Thymus (tissue), 11 donors: ENCODE results near the gene WSCD2. TPM values are rescaled to one million over a fixed set of nuclear protein-coding genes. Genes with fewer than 3 reads are reported as not detected.

Experiments used
- DNase-seq, 9 donors: peaks; one replicate each; pipeline ENCODE4 v3.0.0-alpha.2; 2013; ENCODE audit warnings: low spot score in 9 of 9, low read depth in 6 of 9, missing footprints in 1 of 9
- H3K27ac ChIP-seq, 2 donors: one replicate each; pipeline ENCODE4 v1.5.1; 2013; ENCODE audit warnings: control low read depth in 1 of 2, low read depth in 1 of 2, low read length in 1 of 2, mild to moderate bottlenecking in 1 of 2, moderate library complexity in 1 of 2
- H3K27me3 ChIP-seq, 2 donors: one replicate each; pipeline ENCODE4 v1.5.1; 2013; ENCODE audit warnings: low read length in 1 of 2; ENCODE audit not compliant: control insufficient read depth in 2 of 2, insufficient read depth in 1 of 2
- H3K36me3 ChIP-seq, 2 donors: one replicate each; pipeline ENCODE4 v1.5.1; 2013; ENCODE audit warnings: low read length in 1 of 2, mild to moderate bottlenecking in 1 of 2, moderate library complexity in 1 of 2; ENCODE audit not compliant: control insufficient read depth in 2 of 2, insufficient read depth in 2 of 2
- H3K4me1 ChIP-seq, 2 donors: one replicate each; pipeline ENCODE4 v1.5.1; 2013; ENCODE audit warnings: low read length in 2 of 2; ENCODE audit not compliant: control insufficient read depth in 2 of 2, insufficient read depth in 2 of 2
- H3K4me3 ChIP-seq, 2 donors: one replicate each; pipeline ENCODE4 v1.5.1; 2013; ENCODE audit warnings: low read length in 2 of 2, control low read depth in 1 of 2, mild to moderate bottlenecking in 1 of 2
- H3K9me3 ChIP-seq, 2 donors: one replicate each; pipeline ENCODE4 v1.5.1; 2013; ENCODE audit warnings: low read length in 1 of 2, mild to moderate bottlenecking in 1 of 2; ENCODE audit not compliant: control insufficient read depth in 2 of 2, insufficient read depth in 1 of 2
- WGBS: extraction: QIAGEN DNeasy Blood & Tissue Kit; methylation state at CpG from one replicate; pipeline ENCODE4 v1.1.7; 2013; 5-methylcytosine and 5-hydroxymethylcytosine counted together
- polyA plus RNA-seq: library from polyadenylated mRNA; stranded (reverse); fragments of 200-250 nt; gene quantifications from one replicate; pipeline ENCODE4 v1.2.3, GENCODE V29; 2013
- total RNA-seq: library from RNA; stranded (reverse); fragments of 120-200 nt; gene quantifications from one replicate; pipeline ENCODE4 v1.2.4, GENCODE V29; 2013
- donor health status: healthy.

The WSCD2 gene
- total and polyA plus RNA-seq, 2 donors: 0.02 to 0.33 TPM

DNA sequence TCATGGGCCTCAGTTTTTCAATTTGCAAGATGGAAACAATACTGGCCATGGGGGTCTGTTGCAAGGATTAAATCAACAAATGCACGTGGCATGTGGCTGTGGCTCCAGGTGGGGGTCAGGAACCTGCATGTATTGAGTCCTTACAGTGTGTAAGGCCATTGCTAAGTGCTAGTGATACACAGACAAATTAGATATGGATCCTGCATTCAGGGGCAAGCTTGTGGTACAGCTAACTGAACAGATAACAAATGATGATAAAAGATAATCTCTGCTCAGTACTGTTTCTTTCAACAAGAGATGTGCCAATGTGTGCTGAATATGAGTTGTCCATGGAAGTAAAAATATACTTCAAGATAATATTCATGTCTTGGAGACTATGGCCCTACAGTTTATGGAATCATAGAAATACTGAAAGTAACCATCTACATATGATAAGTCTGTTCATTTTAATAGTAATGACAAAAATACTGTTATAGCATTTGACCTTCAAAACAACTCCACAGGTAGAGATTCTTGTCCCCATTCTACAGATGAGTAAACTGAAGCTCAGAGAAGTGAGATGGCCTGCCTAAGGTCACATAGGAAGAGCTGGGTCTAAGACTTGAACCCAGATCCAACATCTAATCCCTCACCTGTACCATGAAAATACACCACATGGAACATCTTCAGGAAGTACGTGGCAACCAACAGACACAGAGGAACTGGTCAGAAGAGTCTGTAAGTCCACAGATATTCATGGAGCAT is 7.2 kb upstream of the WSCD2 start:
- WGBS: 92% methylated on average over 2 of the region's 2 CpGs
- no peaks in the 10 kb centered on the region for H3K4me1 ChIP-seq
- no peak overlapping the region for H3K27ac ChIP-seq
- H3K27me3 ChIP-seq: peaks cover under 1 to 5% of the 10 kb centered on the region in 2 donors
- no peaks in the 10 kb centered on the region for H3K9me3 ChIP-seq
- H3K4me3 ChIP-seq: no peak overlapping the region
- no peaks in the 10 kb centered on the region for H3K36me3 ChIP-seq
- DNase-seq: no peak

DNA sequence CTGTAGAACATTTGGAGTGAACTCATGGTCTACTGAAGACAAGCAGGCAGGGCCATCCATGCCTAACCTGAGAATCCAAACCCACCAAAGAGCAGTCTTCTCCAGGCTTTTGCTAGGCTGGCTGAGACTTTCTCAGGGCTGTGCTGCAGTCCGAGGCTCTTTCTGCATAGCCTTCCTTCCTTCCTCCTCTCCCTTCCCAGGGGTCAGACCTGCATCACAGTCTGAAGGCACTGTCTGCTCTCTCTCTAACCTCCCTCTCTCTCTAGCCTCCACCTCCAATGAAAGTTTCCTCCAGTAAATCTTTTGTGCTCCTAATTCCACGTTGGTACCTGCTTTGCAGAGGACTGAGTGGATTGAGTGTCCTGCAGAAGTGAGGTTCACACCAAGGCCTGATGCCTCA is 6.4 kb upstream of the WSCD2 start:
- peaks cover 5 to 8% of the 10 kb centered on the region in 2 donors for H3K27me3 ChIP-seq
- no peak overlapping the region for H3K4me3 ChIP-seq
- WGBS: 85% methylated on average over 2 of the region's 2 CpGs
- DNase-seq: no peak
- H3K36me3 ChIP-seq: no peaks in the 10 kb centered on the region
- no peaks in the 10 kb centered on the region for H3K9me3 ChIP-seq
- no peak overlapping the region for H3K27ac ChIP-seq
- no peaks in the 10 kb centered on the region for H3K4me1 ChIP-seq

DNA sequence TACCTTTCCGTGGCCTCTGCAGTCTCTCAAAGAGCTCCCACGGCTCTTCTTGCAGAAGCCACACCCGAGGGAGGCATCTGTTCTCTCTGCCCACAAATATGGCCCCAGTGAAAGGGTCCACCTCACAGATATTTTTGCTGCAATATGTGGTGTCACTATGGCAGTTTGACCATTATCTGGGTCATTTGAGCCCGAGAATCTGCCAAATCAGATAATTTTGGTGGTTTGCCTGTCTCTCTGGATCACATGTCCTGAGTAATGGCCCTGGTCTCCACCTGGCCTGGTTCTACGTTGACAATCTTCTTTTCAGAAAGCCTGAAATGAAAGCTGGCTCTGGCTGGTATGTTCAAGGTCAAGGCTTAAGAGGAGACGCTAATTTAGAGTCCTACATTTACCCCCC is 5.7 kb upstream of the WSCD2 start:
- Histone ChIP-seq H3K27me3 (peaks cover 6 to 15% of the 10 kb centered on the region in 2 donors), H3K4me3 (no peak overlapping the region), H3K36me3 (no peaks in the 10 kb centered on the region), H3K9me3 (no peaks in the 10 kb centered on the region), H3K27ac (no peak overlapping the region), H3K4me1 (no peaks in the 10 kb centered on the region)
- no peak for DNase-seq
- 83% methylated on average over 6 of the region's 6 CpGs for WGBS

DNA sequence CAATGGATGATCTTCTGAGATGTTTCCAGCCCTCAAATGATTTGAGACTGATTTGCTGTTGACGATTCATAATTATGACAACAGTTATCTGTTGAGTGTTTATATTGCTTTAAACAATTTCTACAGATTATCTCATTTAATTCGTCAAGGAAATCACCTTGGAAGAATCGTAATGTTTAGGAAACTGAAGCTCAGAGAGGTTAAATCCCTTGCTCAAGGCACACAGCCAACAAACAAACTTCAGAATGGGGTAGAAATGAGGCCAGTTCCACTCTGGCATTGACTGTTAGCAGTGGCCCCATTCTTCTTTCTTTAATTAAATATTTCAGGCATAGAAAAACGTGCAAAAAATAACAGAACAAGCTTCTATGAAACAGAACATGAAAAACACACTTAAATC is 4.0 kb upstream of the WSCD2 start:
- H3K27me3 ChIP-seq: peaks cover 23 to 30% of the 10 kb centered on the region in 2 donors

DNA sequence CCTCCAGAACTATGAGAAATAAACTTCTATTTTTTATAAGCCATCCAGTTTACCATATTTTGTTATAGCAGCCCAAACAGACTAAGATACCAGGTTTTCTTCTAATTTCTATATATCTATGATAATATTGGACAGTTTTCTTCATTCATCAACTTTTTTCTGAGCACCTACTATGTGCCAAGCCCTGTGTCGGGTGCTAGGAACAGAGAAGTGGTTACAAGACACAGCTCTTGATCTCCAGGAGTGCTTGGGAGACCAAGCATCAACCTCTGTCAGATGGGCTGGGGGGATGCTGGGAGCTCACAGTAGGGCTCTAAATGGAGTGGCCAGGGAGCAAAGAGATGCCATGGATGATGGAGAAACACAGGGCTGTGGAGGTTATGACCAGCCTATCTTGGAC is 2.9 kb upstream of the WSCD2 start:
- Histone ChIP-seq H3K9me3 (no peaks in the 10 kb centered on the region), H3K4me1 (no peaks in the 10 kb centered on the region), H3K27me3 (peaks cover 28 to 41% of the 10 kb centered on the region in 2 donors), H3K4me3 (no peak overlapping the region), H3K36me3 (no peaks in the 10 kb centered on the region), H3K27ac (no peak overlapping the region)
- WGBS: 86% methylated on average over 1 of the region's 1 CpG
- no peak for DNase-seq

More for the DNA sequence above, 4.0 kb upstream of the WSCD2 start:
- H3K27ac ChIP-seq: no peak overlapping the region
- no peak overlapping the region for H3K4me3 ChIP-seq
- no peak for DNase-seq
- H3K9me3 ChIP-seq: no peaks in the 10 kb centered on the region
- no peaks in the 10 kb centered on the region for H3K4me1 ChIP-seq
- no peaks in the 10 kb centered on the region for H3K36me3 ChIP-seq
- WGBS: 77% methylated on average over 4 of the region's 4 CpGs

DNA sequence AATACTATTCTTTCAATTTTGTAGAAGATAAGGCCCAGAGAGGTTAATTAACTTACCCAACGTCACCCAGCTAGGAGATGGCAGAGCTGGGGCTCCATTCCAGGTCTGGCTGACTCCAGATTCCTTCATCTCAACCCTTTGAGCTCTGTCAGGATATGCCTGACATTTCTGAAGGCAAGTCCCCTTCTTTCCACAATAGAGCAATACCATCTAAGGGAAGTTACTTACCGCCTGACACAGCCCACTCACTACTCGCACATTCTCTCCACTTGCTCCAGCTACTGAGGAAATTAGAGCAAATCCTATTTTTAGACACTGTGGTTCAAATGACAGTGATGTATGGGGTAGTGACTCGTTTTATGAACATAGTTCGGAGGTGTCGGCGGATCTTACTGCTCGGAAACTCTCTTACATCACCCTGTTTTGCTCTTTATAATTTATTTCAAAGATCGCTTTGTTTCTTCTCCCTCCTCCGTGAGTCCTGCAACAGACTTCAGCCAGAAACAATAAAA is 2.0 kb upstream of the WSCD2 start:
- H3K27ac ChIP-seq: no peak overlapping the region
- no peaks in the 10 kb centered on the region for H3K36me3 ChIP-seq
- no peaks in the 10 kb centered on the region for H3K9me3 ChIP-seq
- no peak overlapping the region for H3K4me3 ChIP-seq
- peaks cover 28 to 48% of the 10 kb centered on the region in 2 donors for H3K27me3 ChIP-seq
- WGBS: 40% methylated on average over 10 of the region's 10 CpGs
- H3K4me1 ChIP-seq: no peaks in the 10 kb centered on the region
- DNase-seq: no peak

DNA sequence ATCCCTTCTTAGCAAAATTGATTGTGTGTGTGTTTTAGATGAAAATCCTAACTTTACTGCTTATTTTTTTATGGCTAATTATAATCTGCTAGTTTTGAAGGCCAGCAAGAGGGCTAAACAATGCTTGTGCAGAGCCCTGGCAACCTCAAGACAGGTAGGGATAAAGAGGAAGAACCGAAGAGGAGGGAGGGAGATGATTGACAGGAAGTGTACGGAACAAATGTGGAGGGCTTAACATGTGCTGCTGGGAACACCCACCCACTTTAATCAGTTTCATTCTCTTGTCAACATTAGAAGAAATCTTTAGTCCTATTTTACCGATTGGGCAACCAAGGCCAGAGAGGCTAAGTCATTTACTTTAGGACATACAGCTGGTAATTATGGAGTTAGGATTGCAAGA is 1.4 kb upstream of the WSCD2 start:
- H3K27me3 ChIP-seq: peaks cover 28 to 48% of the 10 kb centered on the region in 2 donors

DNA sequence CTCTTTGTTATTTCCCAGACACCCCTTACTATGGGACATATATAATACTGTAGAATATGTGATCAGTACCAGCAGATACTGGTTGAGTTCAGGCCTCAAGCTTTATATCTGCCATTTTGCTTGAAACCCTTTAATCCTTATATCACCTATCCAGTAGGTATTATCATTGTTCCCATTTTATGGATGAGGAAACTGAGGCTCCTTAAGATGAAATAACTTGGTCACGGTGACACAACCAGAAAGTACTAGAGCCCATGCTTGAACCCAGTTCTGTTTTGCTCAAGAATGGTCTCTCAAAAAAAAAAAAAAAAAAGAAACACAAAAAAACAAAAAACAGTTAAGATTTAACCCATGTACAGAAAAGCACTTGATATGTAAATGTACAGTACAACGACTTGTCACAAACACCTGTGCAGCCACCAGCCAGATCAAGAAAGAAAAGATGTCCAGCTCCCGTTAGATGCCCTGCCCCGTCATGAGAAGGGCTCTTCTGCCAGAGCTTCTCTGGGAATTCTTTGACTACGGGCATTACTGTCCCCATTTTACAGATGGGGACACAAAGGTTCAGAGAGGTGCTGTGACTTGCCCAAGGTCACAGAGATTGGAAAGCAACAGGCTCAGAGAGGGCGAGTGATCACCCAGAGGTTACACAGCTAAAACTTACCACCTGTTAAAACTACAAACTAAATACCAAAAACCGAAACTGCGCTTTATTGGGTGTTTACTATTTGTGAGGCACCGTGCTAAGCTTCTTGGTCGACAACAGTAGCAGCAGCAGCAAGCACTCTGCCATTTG is 669 bp upstream of the WSCD2 start:
- DNase-seq: no peak
- H3K4me3 ChIP-seq: no peak overlapping the region
- WGBS: 88% methylated on average over 10 of the region's 10 CpGs
- no peak overlapping the region for H3K27ac ChIP-seq
- H3K27me3 ChIP-seq: peaks cover 28 to 48% of the 10 kb centered on the region in 2 donors
- no peaks in the 10 kb centered on the region for H3K36me3 ChIP-seq
- no peaks in the 10 kb centered on the region for H3K9me3 ChIP-seq
- H3K4me1 ChIP-seq: no peaks in the 10 kb centered on the region

More for the DNA sequence above, 1.4 kb upstream of the WSCD2 start:
- DNase-seq: no peak
- WGBS: 41% methylated on average over 3 of the region's 3 CpGs
- Histone ChIP-seq H3K36me3 (no peaks in the 10 kb centered on the region), H3K4me3 (no peak overlapping the region), H3K4me1 (no peaks in the 10 kb centered on the region), H3K27ac (no peak overlapping the region), H3K9me3 (no peaks in the 10 kb centered on the region)

DNA sequence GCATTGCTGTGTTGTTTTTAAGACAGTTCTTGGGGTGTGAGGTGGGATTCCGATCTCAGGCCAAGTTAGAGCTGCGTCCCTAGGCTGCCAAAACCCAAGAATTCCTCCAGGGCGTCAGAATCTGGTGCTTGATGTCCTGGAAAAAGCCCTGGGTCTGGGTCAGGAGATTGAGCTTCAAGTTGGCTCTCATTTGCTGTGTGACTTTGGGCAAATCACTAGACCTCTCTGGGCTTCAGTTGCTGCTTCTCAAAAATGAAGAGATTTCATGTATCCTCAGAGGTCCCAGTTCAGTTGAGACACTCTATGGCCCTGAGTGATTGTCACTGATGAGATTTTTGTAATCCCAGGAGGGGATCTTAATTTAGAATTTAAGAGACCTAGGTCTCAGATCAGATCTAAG is 1.9 kb downstream of the WSCD2 start:
- Histone ChIP-seq H3K27me3 (peaks cover 26 to 48% of the 10 kb centered on the region in 2 donors), H3K27ac (no peak overlapping the region)

More for the DNA sequence above, 1.9 kb downstream of the WSCD2 start:
- DNase-seq: no peak
- H3K4me3 ChIP-seq: no peak overlapping the region
- 92% methylated on average over 3 of the region's 3 CpGs for WGBS
- no peaks in the 10 kb centered on the region for H3K36me3 ChIP-seq
- no peaks in the 10 kb centered on the region for H3K4me1 ChIP-seq
- no peaks in the 10 kb centered on the region for H3K9me3 ChIP-seq
